Common myeloid progenitor, CD34-positive (primary cell): ENCODE results near the gene CLSTN2.

Source experiments
- CTCF ChIA-PET: fragments of 350-600 bp; sonication (Branson Sonifier 250); formaldehyde crosslinking; loops from one replicate; lab custom pipeline; 2021; ENCODE audit warnings: antibody characterized with exemption; lab: Charles Lee
- POLR2A ChIA-PET: fragments of 350-600 bp; sonication (Branson Sonifier 250); formaldehyde crosslinking; loops from one replicate; lab custom pipeline; 2021; ENCODE audit warnings: antibody characterized with exemption; lab: Charles Lee
- DNase-seq, 3 donors: peaks; one replicate each; pipeline versions ENCODE4 v3.0.0 to v3.0.0-alpha.2; 2013
- H3K27ac ChIP-seq, 2 experiments: 1 replicate in 1 of 2; 2 replicates in 1 of 2; pipeline ENCODE4 v1.7.0; 2013; ENCODE audit warnings: inconsistent platforms in 2 of 2, low read length in 2 of 2, mild to moderate bottlenecking in 2 of 2, low read depth in 1 of 2, moderate library complexity in 1 of 2; ENCODE audit not compliant: severe bottlenecking in 2 of 2, insufficient read depth in 1 of 2, poor library complexity in 1 of 2
- H3K27me3 ChIP-seq, 5 experiments: replicated peaks in 2 of 5; 1 replicate in 3 of 5; 2 replicates in 2 of 5; pipeline versions ENCODE4 v1.6.1 to v1.7.0; 2013; ENCODE audit warnings: low read length in 4 of 5, mild to moderate bottlenecking in 2 of 5, moderate library complexity in 2 of 5, inconsistent platforms in 1 of 5; ENCODE audit not compliant: insufficient read depth in 5 of 5, control insufficient read depth in 4 of 5
- H3K36me3 ChIP-seq, 4 experiments: 1 replicate in 2 of 4; 2 replicates in 2 of 4; pipeline versions ENCODE4 v1.6.1 to v1.7.0; 2013; ENCODE audit warnings: low read length in 3 of 4, control low read depth in 1 of 4, mild to moderate bottlenecking in 1 of 4; ENCODE audit not compliant: control insufficient read depth in 4 of 4, insufficient read depth in 4 of 4
- H3K4me1 ChIP-seq, 4 experiments: 1 replicate in 3 of 4; 2 replicates in 1 of 4; pipeline versions ENCODE4 v1.6.1 to v1.7.1; 2013; ENCODE audit warnings: low read length in 3 of 4, mild to moderate bottlenecking in 3 of 4, control low read depth in 1 of 4, inconsistent platforms in 1 of 4, moderate library complexity in 1 of 4; ENCODE audit not compliant: control insufficient read depth in 4 of 4, insufficient read depth in 4 of 4; ENCODE audit errors: control extremely low read depth in 1 of 4
- H3K4me3 ChIP-seq, 7 experiments: 1 replicate in 4 of 7; 2 replicates in 3 of 7; pipeline versions ENCODE4 v1.5.1 to v1.7.0; 2013; ENCODE audit warnings: mild to moderate bottlenecking in 7 of 7, low read length in 6 of 7, moderate library complexity in 6 of 7, inconsistent platforms in 2 of 7, low read depth in 2 of 7, control low read depth in 1 of 7; ENCODE audit not compliant: insufficient read depth in 4 of 7, control insufficient read depth in 1 of 7; ENCODE audit errors: extremely low read depth in 1 of 7
- H3K9me3 ChIP-seq, 5 experiments: 1 replicate in 4 of 5; 2 replicates in 1 of 5; pipeline versions ENCODE4 v1.6.1 to v1.7.1; 2013; ENCODE audit warnings: low read length in 4 of 5, mild to moderate bottlenecking in 2 of 5, inconsistent platforms in 1 of 5, low read depth in 1 of 5, moderate library complexity in 1 of 5; ENCODE audit not compliant: control insufficient read depth in 4 of 5, insufficient read depth in 2 of 5; ENCODE audit errors: control extremely low read depth in 1 of 5
- WGBS: methylation state at CpG from one replicate; pipeline ENCODE4 v1.1.5; 2013; ENCODE audit not compliant: insufficient coverage; 5-methylcytosine and 5-hydroxymethylcytosine counted together

The CLSTN2 gene

DNA sequence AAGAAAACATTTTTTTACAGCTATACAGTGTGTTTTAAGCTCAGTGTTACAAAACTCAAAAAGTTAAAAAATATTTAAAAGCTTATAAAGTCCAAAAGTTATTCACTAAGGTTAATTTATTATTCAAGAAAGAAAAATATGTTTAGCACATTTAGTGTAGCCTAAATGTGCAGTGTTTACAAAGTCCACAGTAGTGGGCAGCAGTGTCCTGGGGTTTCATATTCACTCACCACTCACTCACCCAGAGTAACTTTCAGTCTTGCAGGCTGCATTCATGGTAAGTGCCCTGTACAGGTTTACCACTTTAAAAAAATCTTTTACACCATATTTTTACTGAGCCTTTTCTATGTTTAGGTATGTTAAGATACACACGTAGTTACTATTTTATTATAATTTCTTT, 442.7 kb downstream of the CLSTN2 start:
- peaks cover 0 to 4% (median 0%) of the 10 kb centered on the region in 5 experiments for H3K9me3 ChIP-seq
- no peaks in the 10 kb centered on the region for H3K4me1 ChIP-seq
- DNase-seq, result no peak
- no peaks in the 10 kb centered on the region for H3K27me3 ChIP-seq
- WGBS, result no CpG with 5 or more reads among the region's 1 CpG
- CTCF ChIA-PET, result no interaction called here
- no peak overlapping the region for H3K4me3 ChIP-seq
- no peak overlapping the region for H3K27ac ChIP-seq
- no peaks in the 10 kb centered on the region for H3K36me3 ChIP-seq
- POLR2A ChIA-PET, result no interaction called here

DNA sequence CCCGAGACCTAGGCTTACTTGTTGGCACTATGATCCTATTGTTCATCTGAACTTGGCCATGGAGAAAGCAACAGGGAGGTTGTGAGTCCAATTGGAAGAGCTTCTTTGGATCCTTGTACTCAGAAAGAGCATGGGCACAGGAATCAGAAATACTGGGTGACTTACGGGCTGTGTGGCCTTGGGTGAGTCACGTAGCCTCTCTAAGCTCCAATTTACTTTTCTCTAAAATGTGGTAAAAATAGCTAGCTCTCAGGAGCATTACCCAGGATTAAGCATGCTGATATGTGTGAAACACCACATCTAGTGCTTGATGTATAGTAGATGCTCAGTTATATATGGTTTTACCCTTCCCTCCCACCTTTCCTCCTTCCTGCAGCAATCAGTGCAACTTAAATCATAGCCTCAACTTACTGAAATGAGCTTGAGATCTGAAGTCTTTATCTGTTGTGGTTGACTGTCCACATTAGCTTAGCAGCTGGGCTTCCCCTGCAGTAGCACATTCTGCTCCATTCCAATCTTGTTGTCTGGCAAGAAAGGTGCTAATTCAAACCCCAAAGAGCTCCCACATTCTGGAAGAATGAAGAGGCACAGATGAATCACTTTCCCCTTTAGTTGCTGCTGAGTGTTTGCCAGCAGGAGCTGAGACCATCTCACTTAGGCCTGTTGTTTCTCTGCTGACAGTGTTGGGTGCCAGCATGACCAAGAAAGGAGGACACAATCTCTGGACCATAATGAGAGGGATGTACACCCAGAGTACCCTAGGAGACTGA, 443.8 kb downstream of the CLSTN2 start:
- Histone ChIP-seq H3K4me3 (no peak overlapping the region), H3K4me1 (no peaks in the 10 kb centered on the region), H3K36me3 (no peaks in the 10 kb centered on the region), H3K9me3 (peaks cover 0 to 4% (median 0%) of the 10 kb centered on the region in 5 experiments), H3K27me3 (no peaks in the 10 kb centered on the region), H3K27ac (no peak overlapping the region)
- WGBS, result 30% methylated on average over 3 of the region's 3 CpGs
- ChIA-PET CTCF (interaction anchor here (1.2 kb wide), 1 partner anchor 10 kb away, joined by 3 read pairs; no protein-coding TSS in a partner anchor), POLR2A (no interaction called here)
- DNase-seq, result no peak

DNA sequence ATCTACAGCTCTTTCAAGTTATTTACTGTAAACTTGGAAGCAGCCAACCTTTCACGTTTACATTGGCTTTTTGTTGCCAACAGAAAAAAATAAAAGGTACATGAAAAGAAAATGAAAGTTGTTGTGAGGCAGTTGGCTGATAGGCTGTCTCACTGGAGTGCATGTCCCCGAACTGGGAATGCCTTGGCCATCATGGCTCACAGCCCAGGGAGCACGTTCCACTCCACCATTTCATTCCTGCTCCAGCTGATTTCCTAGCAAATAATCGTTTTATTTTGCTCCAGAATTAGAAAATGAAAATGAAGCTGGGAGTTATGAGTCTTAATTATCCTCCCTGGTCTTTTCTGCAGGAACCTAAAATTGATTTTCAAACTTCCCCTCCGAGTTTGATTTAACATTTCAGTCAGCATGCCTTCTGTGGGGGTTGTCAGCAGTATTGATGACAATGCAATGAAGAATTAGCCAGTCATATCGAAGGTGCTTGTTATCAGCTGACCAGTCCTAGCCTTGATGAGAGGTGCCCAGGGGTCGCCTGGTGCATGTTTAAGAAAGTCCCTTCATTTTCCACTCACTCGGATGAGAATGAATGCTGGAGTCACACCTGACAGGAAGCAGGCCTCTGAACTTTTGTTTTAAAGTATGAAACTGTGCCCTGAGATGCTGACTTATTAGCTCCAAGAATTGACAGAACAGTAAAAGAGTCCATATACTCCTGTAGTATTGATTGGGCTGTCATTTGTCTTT, 449.2 kb downstream of the CLSTN2 start:
- ChIA-PET CTCF (no interaction called here), POLR2A (no interaction called here)
- no peak for DNase-seq
- Histone ChIP-seq H3K36me3 (no peaks in the 10 kb centered on the region), H3K4me1 (no peaks in the 10 kb centered on the region), H3K9me3 (peaks cover 0 to 4% (median 0%) of the 10 kb centered on the region in 5 experiments), H3K27me3 (peaks cover 0 to 1% (median 0%) of the 10 kb centered on the region in 5 experiments), H3K4me3 (no peak overlapping the region), H3K27ac (no peak overlapping the region)
- WGBS, result 91% methylated on average over 5 of the region's 8 CpGs

GRCh38 chr3:140384876-140385275, 449.9 kb downstream of the CLSTN2 start:
- WGBS, result 86% methylated on average over 1 of the region's 1 CpG
- H3K36me3 ChIP-seq, result no peaks in the 10 kb centered on the region

GRCh38 chr3:140386357-140387100, 451.5 kb downstream of the CLSTN2 start:
- WGBS, result 87% methylated on average over 4 of the region's 6 CpGs
- DNase-seq, result peak in 2 of 3 donors; percentile 12 to 21
- POLR2A ChIA-PET, result no interaction called here
- CTCF ChIA-PET, result interaction anchor here (0.6 to 1.0 kb wide), 3 partner anchors 11 to 65 kb away, joined by 3 read pairs; no protein-coding TSS in a partner anchor
- H3K4me1 ChIP-seq, result no peaks in the 10 kb centered on the region
- no peaks in the 10 kb centered on the region for H3K36me3 ChIP-seq
- peaks cover 0 to 1% (median 0%) of the 10 kb centered on the region in 5 experiments for H3K27me3 ChIP-seq
- no peak overlapping the region for H3K27ac ChIP-seq
- H3K4me3 ChIP-seq, result no peak overlapping the region
- H3K9me3 ChIP-seq, result no peaks in the 10 kb centered on the region

More at GRCh38 chr3:140384876-140385275, 449.9 kb downstream of the CLSTN2 start:
- POLR2A ChIA-PET, result no interaction called here
- peaks cover 0 to 1% (median 0%) of the 10 kb centered on the region in 5 experiments for H3K27me3 ChIP-seq
- H3K9me3 ChIP-seq, result peaks cover 0 to 4% (median 0%) of the 10 kb centered on the region in 5 experiments
- H3K4me1 ChIP-seq, result no peaks in the 10 kb centered on the region
- H3K27ac ChIP-seq, result no peak overlapping the region
- CTCF ChIA-PET, result no interaction called here
- no peak overlapping the region for H3K4me3 ChIP-seq
- no peak for DNase-seq

GRCh38 chr3:140387244-140387643, 452.3 kb downstream of the CLSTN2 start:
- Histone ChIP-seq H3K4me3 (no peak overlapping the region), H3K27me3 (peaks cover 0 to 1% (median 0%) of the 10 kb centered on the region in 5 experiments), H3K9me3 (no peaks in the 10 kb centered on the region), H3K4me1 (no peaks in the 10 kb centered on the region), H3K36me3 (no peaks in the 10 kb centered on the region), H3K27ac (no peak overlapping the region)
- ChIA-PET CTCF (interaction anchor here (0.9 kb wide), 1 partner anchor 12 kb away, joined by 3 read pairs; no protein-coding TSS in a partner anchor), POLR2A (no interaction called here)
- no CpG with 5 or more reads among the region's 2 CpGs for WGBS
- no peak for DNase-seq
